Measurements from ENCODE around the gene PIPOX. TPM values are rescaled to one million over a fixed set of nuclear protein-coding genes. Genes with fewer than 3 reads are reported as not detected.
A peak's percentile ranks its signal among the peaks of the same experiment; 100 is the strongest.
"Not testable (repeated sequence)": the region's sequence is repeated elsewhere in the genome, so short reads cannot be mapped to it uniquely, and the experiment has no call there.

PIPOX gene
- total RNA-seq, 1 donor from 2014 or later, result 3.3 TPM

GRCh38 chr17:29080965-29081364, 38.0 kb downstream of the PIPOX start:
- TF ChIP-seq CTCF (IDR thresholded peaks at IDR 0.05; ENCODE audit: unreplicated experiment), result no peak
- H3K36me3 Mint-ChIP-seq (ENCODE audit: low read depth, unreplicated experiment), result peaks cover 39% of the 10 kb centered on the region

DNA sequence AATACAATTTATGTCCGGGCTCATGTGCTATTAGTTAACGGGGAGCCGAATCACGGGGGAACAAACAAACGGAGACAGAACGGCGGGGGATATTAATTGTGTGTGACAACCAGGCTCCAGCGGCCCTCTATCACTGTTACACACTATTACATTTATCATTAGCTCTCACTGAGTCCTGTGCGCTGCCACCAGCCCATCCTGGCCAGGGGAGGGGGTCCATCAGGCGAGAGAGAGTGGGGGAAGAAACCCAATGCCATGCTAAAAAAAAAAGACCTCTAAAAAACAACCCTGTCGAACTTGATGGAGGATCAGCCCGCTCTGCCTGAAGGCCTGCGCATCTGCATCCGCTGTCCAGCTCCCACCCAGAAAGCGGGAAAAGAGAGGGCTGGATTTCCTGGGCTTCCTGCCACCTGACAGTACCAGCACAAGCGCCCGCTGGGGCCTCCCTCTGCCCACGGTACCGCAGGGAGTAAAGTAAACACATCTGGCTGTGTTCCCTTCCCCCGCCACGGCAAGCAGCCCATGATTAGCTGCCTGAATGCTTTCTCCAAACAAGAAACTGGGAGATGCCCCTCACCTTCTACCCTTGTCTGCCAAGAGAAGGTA, 41.7 kb downstream of the PIPOX start:
- Mint-ChIP-seq H3K27me3 (ENCODE audit: unreplicated experiment) (peaks cover 9% of the 10 kb centered on the region), H3K9me3 (ENCODE audit: unreplicated experiment) (no peaks in the 10 kb centered on the region), H3K4me3 (ENCODE audit: unreplicated experiment) (no peak overlapping the region), H3K36me3 (ENCODE audit: low read depth, unreplicated experiment) (peaks cover 58% of the 10 kb centered on the region), H3K27ac (ENCODE audit: unreplicated experiment) (no peak overlapping the region), H3K4me1 (ENCODE audit: unreplicated experiment) (no peaks in the 10 kb centered on the region)
- no peak for TF ChIP-seq CTCF (IDR thresholded peaks at IDR 0.05; ENCODE audit: unreplicated experiment)
- DNase-seq (ENCODE audit: low spot score), result no peak

More at GRCh38 chr17:29080965-29081364, 38.0 kb downstream of the PIPOX start:
- peak overlapping the region; percentile 75 for H3K27ac Mint-ChIP-seq (ENCODE audit: unreplicated experiment)
- no peak overlapping the region for H3K4me3 Mint-ChIP-seq (ENCODE audit: unreplicated experiment)
- H3K4me1 Mint-ChIP-seq (ENCODE audit: unreplicated experiment), result no peaks in the 10 kb centered on the region
- peaks cover 8% of the 10 kb centered on the region for H3K27me3 Mint-ChIP-seq (ENCODE audit: unreplicated experiment)
- no peak for DNase-seq (ENCODE audit: low spot score)
- H3K9me3 Mint-ChIP-seq (ENCODE audit: unreplicated experiment), result no peaks in the 10 kb centered on the region

DNA sequence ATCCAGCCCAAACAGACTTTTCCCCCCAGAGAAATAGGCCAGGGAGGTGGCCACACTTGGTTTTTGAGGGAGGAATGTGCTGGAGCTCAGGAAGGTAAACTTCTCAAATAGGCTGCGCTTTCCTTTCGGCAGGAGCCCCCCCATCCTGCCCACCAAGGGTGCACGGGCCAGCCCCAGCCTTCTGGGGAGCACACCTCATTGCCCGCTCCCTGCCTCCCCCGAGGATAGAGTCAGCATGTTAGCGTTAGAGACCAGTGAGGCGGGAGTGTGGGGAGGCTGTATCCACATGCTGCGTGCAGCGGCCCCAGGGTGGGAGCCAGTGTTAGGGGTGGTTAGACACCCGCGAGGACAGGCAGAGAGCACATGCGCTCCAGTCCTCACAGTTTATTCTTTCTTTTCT, 42.3 kb downstream of the PIPOX start:
- Mint-ChIP-seq H3K9me3 (ENCODE audit: unreplicated experiment) (no peaks in the 10 kb centered on the region), H3K27ac (ENCODE audit: unreplicated experiment) (no peak overlapping the region), H3K36me3 (ENCODE audit: low read depth, unreplicated experiment) (peaks cover 62% of the 10 kb centered on the region), H3K4me3 (ENCODE audit: unreplicated experiment) (no peak overlapping the region), H3K4me1 (ENCODE audit: unreplicated experiment) (no peaks in the 10 kb centered on the region), H3K27me3 (ENCODE audit: unreplicated experiment) (peaks cover 9% of the 10 kb centered on the region)
- no peak for DNase-seq (ENCODE audit: low spot score)
- TF ChIP-seq CTCF (IDR thresholded peaks at IDR 0.05; ENCODE audit: unreplicated experiment), result no peak

DNA sequence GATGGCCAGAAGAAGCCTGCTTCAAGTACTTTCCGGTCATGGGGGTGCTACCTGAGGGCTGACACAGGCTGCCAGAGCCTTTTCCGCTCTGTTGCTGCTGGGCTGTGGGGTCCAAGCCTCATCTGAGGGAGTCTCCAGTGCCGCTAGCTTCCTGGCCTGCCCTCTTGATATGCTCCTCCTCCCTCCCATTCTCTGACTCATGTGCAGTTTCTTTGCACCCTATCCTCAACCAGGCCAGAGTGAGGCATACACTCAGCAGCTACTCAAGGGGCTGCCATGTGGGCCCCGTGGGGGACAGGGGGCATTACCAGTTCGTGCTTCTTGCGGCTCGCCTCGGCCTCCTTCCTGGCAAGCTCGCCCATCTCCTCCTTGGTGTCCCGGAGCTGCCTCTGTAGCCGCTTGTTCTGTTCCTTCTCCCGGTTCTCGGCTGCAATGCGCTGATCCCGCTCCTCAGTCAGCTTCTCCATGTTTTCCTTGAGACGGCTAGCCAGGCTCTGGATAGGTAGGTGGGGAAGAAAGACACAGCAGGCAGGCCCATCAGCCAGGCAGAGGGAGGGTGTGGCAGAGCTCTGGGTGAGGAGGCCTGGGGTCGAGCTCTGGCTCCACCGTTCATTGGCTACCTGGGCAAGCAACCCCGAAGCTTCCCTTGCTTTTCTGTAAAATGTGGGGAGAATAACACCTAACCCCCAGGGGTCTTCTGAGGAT, 43.8 kb downstream of the PIPOX start:
- TF ChIP-seq CTCF (IDR thresholded peaks at IDR 0.05; ENCODE audit: unreplicated experiment), result no peak
- peaks cover 55% of the 10 kb centered on the region for H3K36me3 Mint-ChIP-seq (ENCODE audit: low read depth, unreplicated experiment)
- H3K27me3 Mint-ChIP-seq (ENCODE audit: unreplicated experiment), result peaks cover 9% of the 10 kb centered on the region
- H3K4me1 Mint-ChIP-seq (ENCODE audit: unreplicated experiment), result peaks cover 1% of the 10 kb centered on the region
- no peak overlapping the region for H3K4me3 Mint-ChIP-seq (ENCODE audit: unreplicated experiment)
- DNase-seq (ENCODE audit: low spot score), result no peak
- no peaks in the 10 kb centered on the region for H3K9me3 Mint-ChIP-seq (ENCODE audit: unreplicated experiment)
- no peak overlapping the region for H3K27ac Mint-ChIP-seq (ENCODE audit: unreplicated experiment)

- H3K4me3 Mint-ChIP-seq (ENCODE audit: unreplicated experiment); H3K9me3 Mint-ChIP-seq (ENCODE audit: unreplicated experiment): not testable (repeated sequence)
Measured at GRCh38 chr17:29088782-29089181, 45.8 kb downstream of the PIPOX start.

More at GRCh38 chr17:29088782-29089181, 45.8 kb downstream of the PIPOX start:
- not testable (repeated sequence) for DNase-seq (ENCODE audit: low spot score); H3K27me3 Mint-ChIP-seq (ENCODE audit: unreplicated experiment); H3K27ac Mint-ChIP-seq (ENCODE audit: unreplicated experiment)
- H3K4me1 Mint-ChIP-seq (ENCODE audit: unreplicated experiment), result peaks cover 11% of the 10 kb centered on the region
- peaks cover 58% of the 10 kb centered on the region for H3K36me3 Mint-ChIP-seq (ENCODE audit: low read depth, unreplicated experiment)
